HepG2 (cell line): ENCODE measurements around the gene KLF6. TPM values are rescaled to one million over a fixed set of nuclear protein-coding genes. Genes with fewer than 3 reads are reported as not detected.

Experiments used
- BCL3 ChIP-seq: sonication (generic); formaldehyde crosslinking; IDR thresholded peaks from 2 replicates; pipeline ENCODE4 v1.5.1; 2020; ENCODE audit warnings: mild to moderate bottlenecking, missing genetic modification reagents, moderate library complexity
- ETV6 ChIP-seq: sonication (generic); formaldehyde crosslinking; conservative IDR thresholded peaks from 2 replicates; pipeline ENCODE4 v1.4.0; 2020; ENCODE audit warnings: missing genetic modification reagents
- GZF1 ChIP-seq: sonication (generic); formaldehyde crosslinking; IDR thresholded peaks from 2 replicates; pipeline ENCODE4 v1.5.1; 2020; ENCODE audit warnings: mild to moderate bottlenecking, missing genetic modification reagents
- HNF4G ChIP-seq, 2 experiments: sonication (generic) in 1 of 2; formaldehyde crosslinking in 1 of 2; IDR thresholded peaks; 2 replicates each; pipeline versions ENCODE4 v1.4.0 to v1.6.1; 2011 to 2020; ENCODE audit warnings: borderline replicate concordance in 2 of 2, low read depth in 2 of 2, mild to moderate bottlenecking in 2 of 2, low read length in 1 of 2, missing genetic modification reagents in 1 of 2, moderate library complexity in 1 of 2
- KIAA2018 ChIP-seq: sonication (generic); formaldehyde crosslinking; IDR thresholded peaks from 2 replicates; pipeline ENCODE4 v1.5.0; 2020; ENCODE audit warnings: mild to moderate bottlenecking, missing genetic modification reagents, borderline replicate concordance
- MXD4 ChIP-seq: IDR thresholded peaks from 2 replicates; pipeline ENCODE4 v1.6.1; 2016; ENCODE audit warnings: mild to moderate bottlenecking, missing biosample characterization, missing genetic modification reagents
- NR2F6 ChIP-seq, 2 experiments: IDR thresholded peaks; 2 replicates each; pipeline ENCODE4 v1.6.1; 2016; ENCODE audit warnings: antibody characterized with exemption in 1 of 2, mild to moderate bottlenecking in 1 of 2
- RAD21 ChIP-seq: fragments of 450-650 bp; formaldehyde crosslinking; IDR thresholded peaks from 2 replicates; pipeline ENCODE4 v1.5.0; 2020; ENCODE audit warnings: mild to moderate bottlenecking
- SIX4 ChIP-seq: sonication (generic); formaldehyde crosslinking; IDR thresholded peaks from 2 replicates; pipeline ENCODE4 v1.4.0; 2020; ENCODE audit warnings: missing genetic modification reagents
- TOPORS ChIP-seq: sonication (generic); formaldehyde crosslinking; IDR thresholded peaks from 2 replicates; pipeline ENCODE4 v1.8.0; 2023; ENCODE audit warnings: mild to moderate bottlenecking, missing genetic modification reagents
- ZBTB8A ChIP-seq: sonication (generic); formaldehyde crosslinking; IDR thresholded peaks from 2 replicates; pipeline ENCODE4 v1.4.0; 2020; ENCODE audit warnings: mild to moderate bottlenecking, low read depth, missing genetic modification reagents, borderline replicate concordance
- ZNF512B ChIP-seq: sonication (generic); formaldehyde crosslinking; IDR thresholded peaks from 2 replicates; pipeline ENCODE4 v1.5.1; 2020; ENCODE audit warnings: missing genetic modification reagents, mild to moderate bottlenecking, borderline replicate concordance
- ZNF678 ChIP-seq: sonication (generic); formaldehyde crosslinking; IDR thresholded peaks from 2 replicates; pipeline ENCODE4 v1.4.0; 2020; ENCODE audit warnings: mild to moderate bottlenecking, missing genetic modification reagents
- ZNF691 ChIP-seq: sonication (generic); formaldehyde crosslinking; IDR thresholded peaks from 2 replicates; pipeline ENCODE4 v1.4.0; 2020; ENCODE audit warnings: missing genetic modification reagents, low read depth, mild to moderate bottlenecking, borderline replicate concordance
- ZSCAN22 ChIP-seq: sonication (generic); formaldehyde crosslinking; IDR thresholded peaks from 2 replicates; pipeline ENCODE4 v1.4.0; 2020; ENCODE audit warnings: mild to moderate bottlenecking, missing genetic modification reagents
- polyA plus RNA-seq, 8 experiments: library from polyadenylated mRNA; depleted of rRNA in 3 of 8; stranded (reverse) in 7 of 8; unstranded in 1 of 8; fragments of >200 nt; fragmentation: Illumina TruSeq in 4 of 8; extraction: Trizol in 4 of 8; gene quantifications; 2 replicates each; pipeline versions ENCODE4 v1.2.1 to v1.2.3, GENCODE V29; 2011 to 2016; ENCODE audit warnings: low read depth in 4 of 8, missing spikeins in 1 of 8, mixed read lengths in 1 of 8; ENCODE audit not compliant: insufficient read depth in 1 of 8
- total RNA-seq, 5 experiments: library from RNA; depleted of rRNA; stranded (reverse); fragments of >200 nt; fragmentation: Illumina TruSeq; extraction: Trizol; gene quantifications; 2 replicates each; pipeline ENCODE4 v1.2.3, GENCODE V29; 2016; ENCODE audit warnings: low read depth in 1 of 5

KLF6 gene
- total and polyA plus RNA-seq, 2 of the 13 experiments (the other 11 are each of a cell fraction or from before 2014, with no cell fraction given), result 27.0 to 71.9 TPM

- TF ChIP-seq KIAA2018 (CRISPR knock-in tag) (no peak), ZNF691 (CRISPR knock-in tag) (no peak), BCL3 (no peak), TOPORS (no peak), ETV6 (no peak), ZSCAN22 (CRISPR knock-in tag) (no peak), ZNF512B (CRISPR knock-in tag) (no peak), HNF4G (IDR thresholded peaks at IDR 0.05; ENCODE audit: borderline replicate concordance, low read depth, low read length) (no peak), HNF4G (CRISPR knock-in tag; IDR thresholded peaks at IDR 0.05; ENCODE audit: borderline replicate concordance, low read depth) (no peak), ZBTB8A (CRISPR knock-in tag) (no peak), GZF1 (CRISPR knock-in tag) (no peak), MXD4 (no peak), RAD21 (CRISPR knock-in tag) (no peak), NR2F6 (IDR thresholded peaks at IDR 0.05) (peak; percentile 71), NR2F6 (CRISPR knock-in tag; IDR thresholded peaks at IDR 0.05) (peak; percentile 56; the same call in 1 of the 2 replicates), ZNF678 (CRISPR knock-in tag) (no peak), SIX4 (CRISPR knock-in tag) (no peak)
These were observed 37.0 kb downstream of the KLF6 start (continued) for GRCh38 chr10:3747984-3748383.
